Immature natural killer cell (primary cell): ENCODE measurements around the gene PIM2. TPM values are rescaled to one million over a fixed set of nuclear protein-coding genes. Genes with fewer than 3 reads are reported as not detected.
"Not testable (repeated sequence)": the region's sequence is repeated elsewhere in the genome, so short reads cannot be mapped to it uniquely, and the experiment has no call there.

ENCODE experiments used
- DNase-seq, 3 donors: peaks; one replicate each; pipeline ENCODE4 v3.0.0; 2022; ENCODE audit warnings: mixed read lengths in 1 of 3
- H3K27ac Mint-ChIP-seq, 6 donors: one replicate each; pipeline ENCODE4 v1.8.0; 2020; ENCODE audit warnings: mixed read lengths in 6 of 6, mild to moderate bottlenecking in 5 of 6, inconsistent platforms in 4 of 6, moderate library complexity in 3 of 6
- H3K27me3 Mint-ChIP-seq, 3 donors: one replicate each; pipeline ENCODE4 v1.8.0; 2020 to 2021; ENCODE audit warnings: low read depth in 3 of 3, mild to moderate bottlenecking in 3 of 3, mixed read lengths in 3 of 3, moderate library complexity in 3 of 3, inconsistent platforms in 1 of 3
- H3K36me3 Mint-ChIP-seq, 3 donors: one replicate each; pipeline ENCODE4 v1.8.0; 2020; ENCODE audit warnings: mixed read lengths in 3 of 3, inconsistent platforms in 2 of 3, mild to moderate bottlenecking in 2 of 3
- H3K4me1 Mint-ChIP-seq, 2 donors: one replicate each; pipeline ENCODE4 v1.8.0; 2020; ENCODE audit warnings: inconsistent platforms in 2 of 2, mild to moderate bottlenecking in 2 of 2, mixed read lengths in 2 of 2, moderate library complexity in 1 of 2
- H3K4me3 Mint-ChIP-seq, 5 donors: one replicate each; pipeline ENCODE4 v1.8.0; 2020; ENCODE audit warnings: mild to moderate bottlenecking in 5 of 5, mixed read lengths in 5 of 5, inconsistent platforms in 3 of 5, moderate library complexity in 3 of 5
- H3K9me3 Mint-ChIP-seq, 6 donors: one replicate each; pipeline ENCODE4 v1.8.0; 2020; ENCODE audit warnings: mild to moderate bottlenecking in 6 of 6, mixed read lengths in 6 of 6, inconsistent platforms in 4 of 6, moderate library complexity in 3 of 6
- polyA plus RNA-seq, 3 donors: library from polyadenylated mRNA; unstranded; fragments of 300-500 nt; fragmentation: Illumina TruSeq; gene quantifications; one replicate each; pipeline ENCODE4 v1.2.3, GENCODE V29; 2021

PIM2 gene
- polyA plus RNA-seq, 3 donors from 2014 or later, result 86.0 to 158 (median 146) TPM

DNA sequence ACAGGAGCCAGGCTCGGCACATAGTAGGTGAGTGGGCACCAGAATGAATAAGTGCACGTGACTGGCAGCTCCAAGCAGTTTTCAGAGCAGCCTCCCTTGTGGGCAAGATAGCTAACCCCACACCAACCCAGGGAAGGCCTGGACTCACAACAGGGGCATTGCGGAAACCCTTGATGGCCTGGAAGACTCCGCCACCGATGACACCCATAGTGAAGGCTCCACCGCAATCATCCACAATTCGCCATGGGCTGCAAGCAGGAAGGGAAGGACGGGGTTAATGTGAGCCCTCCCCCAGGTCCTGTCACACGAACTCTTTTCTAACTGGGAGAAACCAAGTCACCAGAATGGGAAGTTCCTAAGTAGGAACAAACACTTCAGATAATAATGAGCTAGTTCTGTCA is 22.2 kb downstream of the PIM2 start:
- no peak for DNase-seq
- peaks cover 5 to 15% (median 8%) of the 10 kb centered on the region in 3 donors for H3K27me3 Mint-ChIP-seq
- H3K36me3 Mint-ChIP-seq, result no peaks in the 10 kb centered on the region
- H3K4me1 Mint-ChIP-seq, result peaks cover 21 to 24% of the 10 kb centered on the region in 2 donors
- peak overlapping the region; percentile 88 to 98 (median 95) for H3K4me3 Mint-ChIP-seq
- peak overlapping the region; percentile 95 to 98 (median 98) for H3K27ac Mint-ChIP-seq
- H3K9me3 Mint-ChIP-seq, result no peaks in the 10 kb centered on the region

DNA sequence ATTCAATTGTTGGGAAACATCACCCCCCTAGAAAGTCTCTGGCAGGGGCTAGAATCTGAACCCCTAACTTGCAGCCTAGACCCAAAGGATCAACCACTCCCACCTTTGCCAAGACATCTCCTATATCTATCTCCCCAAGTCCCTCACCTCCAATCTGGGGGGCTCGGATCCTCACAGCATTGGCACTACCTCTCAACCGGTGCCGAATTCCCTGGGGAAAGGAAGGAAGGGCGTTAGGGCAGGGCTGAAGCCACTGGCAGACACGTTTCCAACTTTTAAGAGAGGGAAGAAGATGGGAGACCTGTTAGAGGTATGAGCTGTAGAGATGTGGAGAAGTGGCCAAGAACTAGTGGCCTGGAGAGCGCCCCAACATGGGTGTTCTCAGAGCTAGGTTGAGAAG is 23.9 kb downstream of the PIM2 start:
- no peaks in the 10 kb centered on the region for H3K36me3 Mint-ChIP-seq
- H3K9me3 Mint-ChIP-seq, result no peaks in the 10 kb centered on the region
- H3K27me3 Mint-ChIP-seq, result peaks cover 8 to 14% (median 8%) of the 10 kb centered on the region in 3 donors
- peaks cover 29 to 30% of the 10 kb centered on the region in 2 donors for H3K4me1 Mint-ChIP-seq
- H3K27ac Mint-ChIP-seq, result peak overlapping the region in 1 of 6 donors; percentile 71
- peak overlapping the region in 2 of 5 donors; percentile 21 to 47 for H3K4me3 Mint-ChIP-seq
- DNase-seq, result no peak

- H3K9me3 Mint-ChIP-seq, result peaks cover 0 to 1% (median 0%) of the 10 kb centered on the region in 6 donors
- peak overlapping the region in 1 of 6 donors; percentile 17 for H3K27ac Mint-ChIP-seq
- H3K4me1 Mint-ChIP-seq, result peaks cover 29 to 30% of the 10 kb centered on the region in 2 donors
- H3K27me3 Mint-ChIP-seq, result peaks cover 5 to 14% (median 8%) of the 10 kb centered on the region in 3 donors
- no peak for DNase-seq
- no peaks in the 10 kb centered on the region for H3K36me3 Mint-ChIP-seq
- H3K4me3 Mint-ChIP-seq, result no peak overlapping the region
Observed at GRCh38 chrX:48893556-48894348, 25.1 kb downstream of the PIM2 start.

DNA sequence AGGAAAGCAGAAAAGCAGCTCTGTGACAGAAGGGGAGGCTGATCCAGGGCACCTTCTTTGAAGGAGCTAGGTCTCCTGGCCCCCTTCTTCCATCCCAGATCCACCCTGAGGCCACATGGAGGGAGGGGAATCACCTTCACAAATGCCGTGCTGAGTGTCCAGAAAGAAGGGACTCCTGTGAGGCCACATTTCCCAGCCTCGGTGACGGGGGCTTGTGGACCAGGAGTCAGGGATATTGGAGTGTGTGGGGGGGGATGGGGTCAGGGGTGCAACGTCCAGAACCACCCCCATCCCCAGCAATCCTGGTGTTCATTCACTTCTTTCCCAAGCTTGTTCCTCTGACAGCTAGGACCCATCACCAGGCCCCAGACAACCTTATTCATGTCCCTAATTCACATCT is 25.9 kb downstream of the PIM2 start:
- H3K36me3 Mint-ChIP-seq, result no peaks in the 10 kb centered on the region
- H3K27ac Mint-ChIP-seq, result no peak overlapping the region
- peak overlapping the region in 2 of 5 donors; percentile 47 to 64 for H3K4me3 Mint-ChIP-seq

DNA sequence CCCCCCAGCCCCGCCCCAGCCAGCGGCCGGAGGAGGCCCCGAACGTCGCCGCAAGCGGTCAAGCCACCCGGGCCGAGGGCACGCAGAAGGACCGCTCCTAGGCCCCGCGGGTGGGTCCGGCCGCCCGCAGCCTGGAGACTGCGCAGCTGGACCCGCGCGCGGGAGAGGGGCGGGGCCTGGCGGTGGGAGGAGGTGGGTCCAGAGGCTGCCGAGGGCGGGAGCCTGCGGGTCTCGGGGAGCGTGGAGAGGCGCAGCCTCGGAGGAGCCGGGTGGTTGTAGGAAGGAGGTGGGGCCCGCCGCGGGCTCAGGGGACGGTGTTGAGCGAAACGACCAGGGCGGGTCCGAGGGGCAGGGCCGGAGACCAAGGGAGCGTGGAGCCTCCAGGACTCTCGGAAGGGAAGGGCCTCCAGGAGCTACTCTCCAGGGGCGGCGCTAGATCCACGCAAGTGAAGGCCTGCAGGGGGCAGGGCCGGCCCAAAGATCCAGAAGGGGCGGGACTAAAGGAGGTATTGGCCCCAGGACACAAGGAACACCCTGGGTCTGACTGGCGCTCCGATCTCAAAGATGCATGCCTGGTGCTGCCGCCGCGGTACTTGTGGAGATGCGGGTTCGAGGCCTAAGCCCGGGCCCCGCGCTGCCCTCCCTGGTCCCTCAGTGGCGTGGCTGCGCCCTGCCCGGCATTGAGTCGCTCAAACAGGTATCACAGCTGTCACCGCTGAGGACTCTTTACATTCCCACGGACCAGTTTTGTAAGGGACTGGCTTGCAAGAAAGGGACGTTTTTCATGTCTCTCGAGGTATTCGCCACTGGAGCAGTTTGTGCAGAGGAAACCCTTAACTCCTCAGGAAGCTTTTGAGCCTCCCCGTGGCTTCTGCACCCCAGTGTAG is 27.2 kb downstream of the PIM2 start:
- peaks cover 0 to 1% (median 0%) of the 10 kb centered on the region in 6 donors for H3K9me3 Mint-ChIP-seq

More for the DNA sequence above, 25.9 kb downstream of the PIM2 start:
- Mint-ChIP-seq H3K9me3 (peaks cover 0 to 1% (median 0%) of the 10 kb centered on the region in 6 donors), H3K27me3 (peaks cover 4 to 14% (median 4%) of the 10 kb centered on the region in 3 donors), H3K4me1 (peaks cover 23 to 24% of the 10 kb centered on the region in 2 donors)
- no peak for DNase-seq

DNA sequence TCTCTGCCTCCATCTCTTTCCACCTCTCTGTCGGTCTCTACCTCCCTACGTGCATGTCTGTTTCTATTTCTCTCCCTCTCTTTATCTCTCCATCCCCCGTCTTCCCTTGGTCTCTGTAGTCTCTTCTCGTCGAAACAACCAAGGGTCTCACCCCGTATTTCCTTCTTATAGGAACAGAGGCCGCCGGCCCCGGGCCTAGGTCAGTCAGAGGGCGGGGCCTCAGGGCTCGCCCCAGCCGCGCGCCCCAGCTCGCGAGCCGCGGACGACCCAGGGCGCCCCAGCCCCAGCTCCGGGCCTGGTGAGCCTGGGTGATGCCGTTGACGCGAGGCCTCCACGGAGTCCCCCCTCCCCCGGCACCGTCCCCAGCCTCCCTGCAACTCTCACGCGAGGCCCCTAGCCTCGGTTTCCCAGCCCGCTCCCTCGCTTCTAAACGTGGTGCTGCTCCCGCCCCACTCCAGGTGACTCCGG is 27.9 kb downstream of the PIM2 start:
- Mint-ChIP-seq H3K27me3 (peaks cover 0 to 7% (median 4%) of the 10 kb centered on the region in 3 donors), H3K4me1 (peaks cover 8 to 14% of the 10 kb centered on the region in 2 donors), H3K9me3 (peaks cover 0 to 1% (median 0%) of the 10 kb centered on the region in 6 donors), H3K4me3 (peak overlapping the region; percentile 79 to 91 (median 82)), H3K27ac (peak overlapping the region in 5 of 6 donors; percentile 34 to 80 (median 67)), H3K36me3 (no peaks in the 10 kb centered on the region)
- no peak for DNase-seq

More for the DNA sequence above, 27.2 kb downstream of the PIM2 start:
- H3K27ac Mint-ChIP-seq, result peak overlapping the region in 3 of 6 donors; percentile 20 to 69 (median 24)
- H3K4me3 Mint-ChIP-seq, result peak overlapping the region; percentile 75 to 84 (median 78)
- peaks cover 0 to 7% (median 4%) of the 10 kb centered on the region in 3 donors for H3K27me3 Mint-ChIP-seq
- no peaks in the 10 kb centered on the region for H3K36me3 Mint-ChIP-seq
- peaks cover 12 to 18% of the 10 kb centered on the region in 2 donors for H3K4me1 Mint-ChIP-seq
- peak; percentile 76 to 80 (median 80) for DNase-seq

DNA sequence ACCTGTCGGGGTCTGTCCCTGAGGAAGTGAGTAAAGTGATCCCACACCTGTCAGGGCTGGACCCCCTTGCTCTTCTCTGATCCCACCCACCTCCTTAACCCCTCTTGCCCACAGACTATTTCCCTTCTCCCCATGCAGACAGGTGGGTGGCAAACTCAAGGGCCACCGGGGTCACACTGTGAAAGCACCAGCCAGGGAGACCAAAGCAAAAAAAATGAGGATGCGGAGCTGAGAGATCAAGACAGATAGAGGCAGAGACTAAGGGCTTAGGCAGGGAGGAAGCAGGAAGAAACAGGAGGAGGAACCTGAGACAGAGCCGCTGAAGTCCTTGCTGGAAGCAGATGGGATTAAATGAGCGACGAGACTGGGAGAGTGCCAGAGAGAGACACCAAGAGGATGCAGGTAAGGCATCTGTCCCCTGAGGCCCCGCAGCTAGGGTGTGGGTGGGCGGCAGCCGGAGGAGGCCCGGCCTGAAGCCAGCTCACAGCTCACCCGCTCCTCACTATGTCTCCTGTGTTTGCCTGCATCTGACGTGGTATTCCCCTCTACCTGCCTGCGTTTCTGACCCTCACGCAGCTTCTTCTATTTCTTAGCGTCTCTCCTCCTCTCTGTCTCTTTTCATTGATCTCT is 28.4 kb downstream of the PIM2 start:
- Mint-ChIP-seq H3K36me3 (no peaks in the 10 kb centered on the region), H3K27me3 (peaks cover 0 to 7% (median 4%) of the 10 kb centered on the region in 3 donors), H3K4me1 (peaks cover 8 to 14% of the 10 kb centered on the region in 2 donors), H3K4me3 (peak overlapping the region; percentile 79 to 91 (median 82)), H3K9me3 (peaks cover 0 to 1% (median 0%) of the 10 kb centered on the region in 6 donors), H3K27ac (peak overlapping the region in 5 of 6 donors; percentile 34 to 80 (median 67))
- DNase-seq, result no peak

GRCh38 chrX:48886586-48886985 is 32.2 kb downstream of the PIM2 start:
- not testable (repeated sequence) for H3K36me3 Mint-ChIP-seq, H3K4me3 Mint-ChIP-seq, H3K4me1 Mint-ChIP-seq, H3K27ac Mint-ChIP-seq, H3K9me3 Mint-ChIP-seq, DNase-seq, H3K27me3 Mint-ChIP-seq

- no peaks in the 10 kb centered on the region for H3K9me3 Mint-ChIP-seq
- H3K27ac Mint-ChIP-seq, result no peak overlapping the region
- no peaks in the 10 kb centered on the region for H3K36me3 Mint-ChIP-seq
- H3K4me3 Mint-ChIP-seq, result no peak overlapping the region
- peaks cover 0 to 9% (median 4%) of the 10 kb centered on the region in 3 donors for H3K27me3 Mint-ChIP-seq
- H3K4me1 Mint-ChIP-seq, result no peaks in the 10 kb centered on the region
- no peak for DNase-seq
Observed at GRCh38 chrX:48883729-48884128, 35.1 kb downstream of the PIM2 start.

- H3K36me3 Mint-ChIP-seq, H3K4me3 Mint-ChIP-seq, H3K27ac Mint-ChIP-seq, H3K4me1 Mint-ChIP-seq, H3K9me3 Mint-ChIP-seq, DNase-seq: not testable (repeated sequence)
- peaks cover 0 to 12% (median 3%) of the 10 kb centered on the region in 3 donors for H3K27me3 Mint-ChIP-seq
Observed at GRCh38 chrX:48876944-48877343, 41.9 kb downstream of the PIM2 start.

- not testable (repeated sequence) for H3K27me3 Mint-ChIP-seq, H3K36me3 Mint-ChIP-seq, DNase-seq, H3K27ac Mint-ChIP-seq, H3K9me3 Mint-ChIP-seq, H3K4me3 Mint-ChIP-seq, H3K4me1 Mint-ChIP-seq
Observed at GRCh38 chrX:48872017-48872416, 46.8 kb downstream of the PIM2 start.

- Mint-ChIP-seq H3K4me1 (no peaks in the 10 kb centered on the region), H3K36me3 (no peaks in the 10 kb centered on the region), H3K4me3 (no peak overlapping the region), H3K27me3 (peaks cover 0 to 9% (median 1%) of the 10 kb centered on the region in 3 donors), H3K9me3 (no peaks in the 10 kb centered on the region), H3K27ac (no peak overlapping the region)
- DNase-seq, result no peak
Observed at GRCh38 chrX:48864210-48864609, 54.6 kb downstream of the PIM2 start.
